Measurements from ENCODE around the gene PRSS53.
"Not testable (repeated sequence)": the region's sequence is repeated elsewhere in the genome, so short reads cannot be mapped to it uniquely, and the experiment has no call there.

Gene PRSS53

GRCh38 chr16:31117384-31118222 lies 28.9 kb upstream of the PRSS53 start, which contains the start of gene KAT8:
KAT8 (plus strand) TSS chr16:31117664; CDS start chr16:31117682, 18 bp downstream.
- peak; percentile 97 for DNase-seq (ENCODE audit: low spot score)

GRCh38 chr16:31114468-31114867 lies 25.7 kb upstream of the PRSS53 start:
- DNase-seq (ENCODE audit: low spot score): no peak

DNA sequence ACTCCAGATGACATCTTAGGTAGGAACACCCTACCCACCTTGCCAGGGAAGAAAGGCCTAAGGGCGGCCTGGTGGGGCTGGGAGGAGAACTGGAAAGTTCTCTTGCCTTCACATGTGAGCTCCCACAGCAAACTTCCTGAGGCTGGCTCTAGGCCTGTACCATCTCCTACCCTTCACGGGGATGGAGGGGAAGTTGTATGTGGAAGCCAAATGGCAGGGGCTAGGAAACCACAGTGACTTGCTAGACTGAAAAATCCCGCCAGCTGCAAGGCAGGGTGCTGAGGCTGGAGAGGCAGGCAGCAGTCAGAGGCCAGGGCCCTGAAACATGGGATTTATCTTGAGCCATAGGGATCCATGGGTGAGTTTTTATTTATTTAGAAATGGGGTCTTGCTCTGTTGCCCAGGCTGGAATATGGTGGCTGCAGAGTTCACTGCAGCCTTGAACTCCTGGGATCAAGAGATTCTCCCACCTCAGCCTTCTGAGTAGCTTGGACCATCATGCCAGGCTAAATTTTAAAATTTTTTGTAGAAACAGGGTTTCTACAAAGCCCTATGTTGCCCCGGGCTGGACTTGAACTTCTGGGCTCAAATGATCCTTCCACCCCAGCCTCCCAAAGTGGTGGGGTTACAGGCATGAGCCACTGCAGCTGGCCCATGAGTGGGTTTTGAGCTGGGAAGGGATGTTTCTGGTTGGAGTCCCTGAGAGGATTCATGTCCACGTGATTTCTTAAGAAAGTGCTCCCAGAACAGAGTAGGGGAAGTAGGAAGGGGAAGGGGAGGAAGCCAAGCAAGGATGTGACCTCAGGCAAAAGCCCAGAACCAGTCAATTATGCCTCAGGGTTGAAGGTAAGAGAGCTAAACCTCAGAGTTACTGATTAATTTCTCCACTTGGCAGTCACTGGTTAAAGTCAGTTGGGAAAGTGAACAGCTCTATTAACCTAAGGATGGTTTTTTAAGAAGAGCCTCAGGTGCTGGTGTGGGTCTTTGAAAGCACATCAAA lies 24.7 kb upstream of the PRSS53 start:
- no peak for DNase-seq (ENCODE audit: low spot score)

DNA sequence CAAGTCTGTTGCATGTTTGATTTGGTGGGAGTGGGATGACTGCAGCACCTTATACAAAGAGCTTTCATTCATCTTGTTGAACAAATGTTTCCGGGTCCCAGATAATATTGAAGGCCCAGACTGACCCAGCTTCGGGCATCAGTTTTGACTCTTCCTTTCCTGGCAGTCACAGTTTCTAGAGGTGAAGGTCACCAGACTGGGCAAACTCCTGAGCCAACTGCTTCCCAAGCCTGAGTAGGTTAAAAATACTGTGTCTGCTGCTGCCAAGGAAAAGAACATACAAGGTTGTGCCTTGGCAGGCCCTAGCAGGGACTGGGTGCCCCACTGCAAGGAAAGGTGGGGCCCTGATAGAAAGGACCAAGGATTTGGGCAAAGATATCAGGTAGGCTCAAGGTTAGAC lies 24.0 kb upstream of the PRSS53 start:
- DNase-seq (ENCODE audit: low spot score): no peak

- no peak for DNase-seq (ENCODE audit: low spot score)
These were observed 23.2 kb upstream of the PRSS53 start for GRCh38 chr16:31111881-31112466.

- no peak for DNase-seq (ENCODE audit: low spot score)
These were observed 21.6 kb upstream of the PRSS53 start for GRCh38 chr16:31110106-31111034.

DNA sequence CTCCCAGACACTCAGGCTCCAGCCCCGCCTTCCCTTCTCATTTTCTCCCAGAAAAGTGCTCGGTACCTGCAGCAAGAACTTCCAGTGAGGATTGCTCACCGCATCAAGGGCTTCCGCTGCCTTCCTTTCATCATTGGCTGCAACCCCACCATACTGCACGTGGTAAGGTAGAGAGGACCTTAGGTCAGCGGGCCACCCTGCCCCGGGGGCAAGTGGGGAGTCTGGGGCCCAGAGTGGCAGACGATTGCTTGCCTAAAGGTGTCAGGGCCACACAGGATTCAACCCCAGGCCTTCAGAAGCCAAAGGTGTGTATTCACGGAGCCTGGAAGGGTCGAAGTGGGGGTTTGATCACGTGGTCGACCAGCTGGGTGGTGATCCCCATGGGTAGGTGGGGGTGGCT lies 20.9 kb upstream of the PRSS53 start:
- no peak for DNase-seq (ENCODE audit: low spot score)

GRCh38 chr16:31108794-31109558 lies 20.2 kb upstream of the PRSS53 start:
- no peak for DNase-seq (ENCODE audit: low spot score)

DNA sequence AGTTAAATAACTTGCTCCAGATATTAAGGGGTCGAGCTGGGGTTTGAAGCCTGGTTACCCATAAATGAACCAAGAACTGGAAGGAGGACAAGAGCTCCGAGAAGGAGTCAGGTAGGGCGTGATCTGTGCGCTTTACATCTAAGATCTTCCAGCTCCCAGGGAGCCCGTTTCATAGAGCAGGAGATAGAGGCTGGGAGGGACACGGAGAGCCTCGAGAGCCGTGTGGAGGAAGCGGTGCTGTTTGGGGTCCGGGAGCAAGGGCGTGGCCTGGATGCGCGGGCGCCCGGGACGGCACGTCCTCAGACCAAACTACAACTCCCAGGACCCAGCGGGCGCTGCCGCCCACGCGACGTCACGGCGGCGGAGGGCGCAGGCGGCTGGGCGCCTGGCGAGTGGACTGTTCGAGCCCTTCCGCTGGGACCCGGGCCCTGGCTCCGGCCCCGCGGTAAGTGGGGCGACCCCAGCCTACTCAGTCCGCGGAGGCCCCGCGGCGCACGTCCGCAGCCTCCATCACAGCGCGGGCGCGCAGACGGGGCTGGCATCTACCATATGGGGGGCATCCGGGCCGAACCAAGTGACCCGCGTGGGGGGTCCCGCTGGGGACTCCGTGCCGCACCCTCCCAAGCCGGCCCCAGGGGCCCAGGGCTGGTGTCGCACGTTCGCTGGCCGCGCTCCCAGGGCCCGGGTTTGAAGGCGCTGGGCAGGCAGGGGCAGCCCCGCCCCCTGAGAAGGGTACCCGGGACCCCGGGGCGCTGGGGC lies 19.5 kb upstream of the PRSS53 start, which contains the start of gene BCKDK:
Gene BCKDK (plus strand): TSS at position 352 of the 759 bp plus-strand sequence. CDS start 838 bp downstream, outside the sequence.
- DNase-seq (ENCODE audit: low spot score): peak; percentile 61

DNA sequence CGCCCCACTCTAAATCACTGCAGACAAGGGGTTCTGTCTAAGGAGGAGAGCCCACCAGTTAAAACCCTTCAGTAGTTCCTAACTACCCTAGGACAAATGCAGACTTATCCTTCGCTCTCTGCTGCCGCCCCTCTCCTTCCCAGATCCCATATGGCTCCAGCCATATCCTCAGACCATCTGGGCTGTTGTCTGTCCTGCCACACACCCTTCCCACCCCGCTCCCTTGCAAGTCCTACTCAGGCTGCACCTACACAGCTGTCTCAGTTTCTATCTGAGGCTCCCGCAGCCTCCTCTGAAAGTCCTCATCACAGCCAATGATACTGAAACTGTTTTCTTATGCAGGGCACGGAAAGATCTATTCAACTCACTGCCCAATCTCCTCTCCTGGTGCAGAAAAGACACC lies 18.7 kb upstream of the PRSS53 start:
- DNase-seq (ENCODE audit: low spot score): no peak

- no peak for DNase-seq (ENCODE audit: low spot score)
These were observed 18.0 kb upstream of the PRSS53 start for GRCh38 chr16:31106509-31107464.

DNA sequence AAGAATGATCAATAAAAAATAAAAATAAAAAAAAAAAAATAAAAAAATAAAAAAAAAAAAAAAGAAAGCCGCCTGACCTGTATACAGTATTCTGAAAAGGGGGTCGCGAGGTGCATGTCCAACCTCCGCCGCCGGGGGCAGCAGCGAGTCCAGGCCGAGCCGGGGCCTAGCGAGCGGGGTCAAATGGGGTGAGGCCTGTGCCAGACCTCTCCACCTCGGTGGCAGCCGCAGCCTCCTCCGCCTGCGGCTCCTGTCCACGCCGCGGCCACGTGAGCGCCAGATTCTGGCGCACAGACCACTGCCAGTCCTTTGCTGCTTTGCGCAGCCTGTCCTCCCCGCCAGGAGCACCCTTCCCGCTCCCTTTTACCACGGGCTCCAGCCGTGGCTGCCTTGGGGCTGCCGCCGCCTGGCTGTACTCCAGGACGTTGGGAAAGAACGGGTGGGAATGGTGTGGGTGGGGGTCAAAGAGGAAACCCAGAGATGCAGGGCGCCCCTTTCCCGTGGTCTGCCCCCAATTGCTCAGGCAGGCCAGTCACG lies 17.0 kb upstream of the PRSS53 start:
- DNase-seq (ENCODE audit: low spot score): peak; percentile 76

DNA sequence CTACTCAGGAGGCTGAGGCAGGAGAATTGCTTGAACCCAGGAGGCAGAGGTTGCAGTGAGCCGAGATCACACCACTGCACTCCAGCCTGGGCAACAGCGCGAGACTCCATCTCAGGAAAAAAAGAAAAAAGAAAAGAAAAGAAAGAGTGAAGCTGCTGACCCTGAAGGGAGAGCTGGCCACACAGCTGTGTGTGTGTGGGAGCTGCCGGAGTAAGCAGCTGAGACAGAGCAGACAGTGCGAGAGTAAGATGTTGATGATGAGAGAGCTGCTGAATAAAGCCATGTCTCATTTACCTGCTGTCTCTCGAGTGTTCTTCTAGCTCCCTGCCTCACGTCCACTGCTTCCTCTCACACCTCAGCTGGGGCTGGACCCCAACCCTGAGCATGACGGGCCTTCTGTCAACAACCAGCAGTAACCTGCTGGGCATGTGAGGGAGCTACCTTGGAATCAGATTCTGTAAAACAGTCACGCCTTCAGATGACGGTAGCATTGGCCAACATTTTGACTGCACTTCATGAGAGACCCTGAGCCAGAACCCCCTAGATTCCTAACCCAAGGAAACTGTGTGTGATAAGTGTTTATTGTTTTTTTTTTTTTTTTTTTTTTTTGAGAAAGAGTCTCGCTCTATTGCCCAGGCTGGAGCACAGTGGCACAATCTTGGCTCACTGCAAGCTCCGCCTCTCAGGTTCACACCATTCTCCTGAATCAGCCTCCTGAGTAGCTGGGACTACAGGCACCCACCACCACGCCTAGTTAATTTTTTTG lies 12.3 kb upstream of the PRSS53 start:
- not testable (repeated sequence) for DNase-seq (ENCODE audit: low spot score)

DNA sequence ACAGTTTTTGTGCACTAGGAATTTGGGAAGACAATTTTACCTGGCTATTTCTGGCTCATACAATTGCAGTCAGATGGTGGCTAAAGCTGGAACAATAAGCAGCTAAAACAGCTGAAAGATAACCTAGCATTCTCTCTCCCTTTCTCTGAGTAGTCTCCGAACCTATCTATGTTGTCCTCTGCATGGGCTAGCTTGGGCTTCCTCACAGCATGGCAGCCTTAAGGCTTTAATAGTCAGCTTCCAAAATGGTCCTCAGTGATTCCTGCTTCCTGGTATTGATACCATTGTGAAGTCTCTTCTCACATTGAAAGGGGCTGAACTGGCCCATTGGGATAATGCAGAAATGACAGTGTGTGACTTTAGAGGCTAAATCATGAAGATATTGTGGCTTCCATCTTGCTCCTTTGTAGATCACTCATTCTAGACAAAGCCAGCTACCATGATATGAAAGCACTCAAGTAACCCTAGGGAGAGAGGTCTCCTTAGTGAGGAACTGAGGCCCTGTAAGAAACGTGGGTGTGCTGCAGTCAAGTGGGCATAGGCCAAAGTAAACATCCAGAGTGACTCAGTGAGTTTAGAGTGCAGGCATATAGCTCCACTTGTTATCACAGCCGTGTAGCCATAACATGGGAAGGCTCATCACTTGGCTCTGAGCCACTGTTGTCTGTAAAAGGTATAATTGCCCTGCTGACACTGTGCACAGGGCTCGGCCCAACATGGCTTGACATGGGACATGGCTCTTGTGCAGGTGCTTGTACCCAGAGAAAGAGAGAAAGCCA lies 11.3 kb upstream of the PRSS53 start:
- DNase-seq (ENCODE audit: low spot score): no peak

DNA sequence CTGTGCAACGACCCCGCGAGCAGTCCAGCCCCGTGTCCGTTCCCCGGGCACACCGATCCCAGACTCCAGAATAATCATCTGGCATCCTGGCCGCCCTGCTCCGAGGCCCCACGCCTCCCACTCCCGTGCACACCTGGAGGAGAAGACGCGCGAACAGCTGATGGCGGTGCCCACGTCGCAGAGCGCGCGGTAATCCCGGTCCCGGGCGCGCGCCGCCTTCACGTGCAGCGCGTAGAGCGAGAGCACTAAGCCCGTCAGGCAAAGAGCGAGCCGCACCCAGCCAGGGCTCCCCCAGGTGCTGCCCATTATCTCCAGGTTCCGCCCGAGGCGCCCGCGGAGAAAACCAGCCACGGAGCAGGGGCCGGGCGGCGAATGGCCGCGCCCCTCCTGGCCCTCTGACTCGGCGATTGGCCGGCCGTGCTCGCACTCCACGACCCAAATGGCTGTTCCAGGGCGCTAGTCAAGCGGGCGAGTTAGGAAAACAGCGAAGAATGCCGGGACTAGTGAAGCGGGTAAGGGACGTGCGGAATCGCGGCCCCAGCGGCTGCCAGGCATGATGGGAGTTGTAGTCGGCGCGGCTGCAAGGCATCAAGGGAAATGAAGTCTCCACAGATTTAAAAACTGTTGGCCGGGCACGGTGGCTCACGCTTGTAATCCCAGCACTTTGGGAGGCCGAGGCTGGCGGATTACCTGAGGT lies 5.8 kb upstream of the PRSS53 start, which contains the start of gene VKORC1:
Gene VKORC1 (minus strand): TSS at position 374 of the 697 bp plus-strand sequence. CDS start 68 bp downstream, at position 306.
- DNase-seq (ENCODE audit: low spot score): peak; percentile 94

GRCh38 chr16:31094088-31094423 lies 5.3 kb upstream of the PRSS53 start:
- no peak for DNase-seq (ENCODE audit: low spot score)
